Transverse colon (tissue), 4 donors: ENCODE results near the gene RPL29. TPM values are rescaled to one million over a fixed set of nuclear protein-coding genes. Genes with fewer than 3 reads are reported as not detected.

Source experiments
- DNase-seq: peaks from one replicate; pipeline ENCODE4 v3.0.0-alpha.2; 2019
- H3K27ac ChIP-seq, 4 donors: fragments of 200-600 bp; sonication (generic); 2 replicates each; pipeline ENCODE4 v1.5.1; 2016 to 2018; ENCODE audit warnings: inconsistent platforms in 4 of 4
- H3K27me3 ChIP-seq: fragments of 200-600 bp; sonication (generic); 2 replicates; pipeline ENCODE4 v1.5.1; 2017; ENCODE audit warnings: inconsistent platforms
- H3K36me3 ChIP-seq, 4 donors: fragments of 200-600 bp; sonication (generic); 2 replicates each; pipeline ENCODE4 v1.5.1; 2017 to 2019; ENCODE audit warnings: inconsistent platforms in 4 of 4
- H3K4me1 ChIP-seq, 4 donors: fragments of 200-600 bp; sonication (generic); 2 replicates each; pipeline ENCODE4 v1.5.1; 2017 to 2020; ENCODE audit warnings: inconsistent platforms in 4 of 4
- H3K4me3 ChIP-seq, 4 donors: fragments of 200-600 bp; sonication (generic); 1 replicate in 1 of 4; 2 replicates in 3 of 4; pipeline versions ENCODE4 v1.5.1 to v1.6.1; 2017 to 2019; ENCODE audit warnings: inconsistent platforms in 4 of 4
- H3K9me3 ChIP-seq, 2 donors: fragments of 200-600 bp; sonication (generic); 2 replicates each; pipeline ENCODE4 v1.5.1; 2017 to 2019; ENCODE audit warnings: inconsistent platforms in 2 of 2
- EP300 ChIP-seq: sonication (generic); formaldehyde crosslinking; IDR thresholded peaks from one replicate; pipeline ENCODE4 v1.6.1; 2017; ENCODE audit warnings: antibody characterized with exemption, low read depth
- POLR2A ChIP-seq: fragments of 450-650 bp; IDR thresholded peaks from one replicate; pipeline ENCODE4 v1.6.1; 2016; ENCODE audit warnings: antibody characterized with exemption, mild to moderate bottlenecking, moderate library complexity
- POLR2AphosphoS5 ChIP-seq, 3 donors: sonication (generic); formaldehyde crosslinking; IDR thresholded peaks; one replicate each; pipeline ENCODE4 v1.6.1; 2016; ENCODE audit warnings: antibody characterized with exemption in 3 of 3
- WGBS, 2 donors: methylation state at CpG; one replicate each; pipeline ENCODE4 v1.1.5; 2018; ENCODE audit warnings: low coverage in 1 of 2; 5-methylcytosine and 5-hydroxymethylcytosine counted together
- in situ Hi-C, 4 donors: fragments of 200-750 bp; cut with MboI; loops; one replicate each; pipeline versions ENCODE4 v1.15.0 to v1.15.1; 2017; ENCODE audit warnings: low sequenced_read_pairs in 3 of 4, low pct_ligation_motif_present in 1 of 4, low pct_unique_long_range_greater_than_20kb in 1 of 4
- intact Hi-C: fragments of 100-400 bp; cut with DNase I; formaldehyde crosslinking; loops from one replicate; pipeline ENCODE4 v1.15.1; 2023; ENCODE audit warnings: low total_unique reads
- total RNA-seq, 4 donors: library from RNA; depleted of rRNA; stranded (reverse); fragments of >200 nt; gene quantifications; one replicate each; pipeline ENCODE4 v1.1.0, GENCODE V29; 2016
- TF ChIP-seq, protein P1 (sequence below), 5 experiments: fragments of 200-600 bp in 3 of 5; fragments of 450-650 bp in 2 of 5; sonication (generic) in 3 of 5; IDR thresholded peaks; 1 replicate in 2 of 5; 2 replicates in 3 of 5; pipeline ENCODE4 v1.5.1; 2016 to 2017; ENCODE audit warnings: antibody characterized with exemption in 5 of 5, inconsistent platforms in 3 of 5, mild to moderate bottlenecking in 2 of 5, moderate library complexity in 1 of 5

The RPL29 gene
- total RNA-seq, 4 donors from 2014 or later: 366 to 1,281 (median 746) TPM

DNA sequence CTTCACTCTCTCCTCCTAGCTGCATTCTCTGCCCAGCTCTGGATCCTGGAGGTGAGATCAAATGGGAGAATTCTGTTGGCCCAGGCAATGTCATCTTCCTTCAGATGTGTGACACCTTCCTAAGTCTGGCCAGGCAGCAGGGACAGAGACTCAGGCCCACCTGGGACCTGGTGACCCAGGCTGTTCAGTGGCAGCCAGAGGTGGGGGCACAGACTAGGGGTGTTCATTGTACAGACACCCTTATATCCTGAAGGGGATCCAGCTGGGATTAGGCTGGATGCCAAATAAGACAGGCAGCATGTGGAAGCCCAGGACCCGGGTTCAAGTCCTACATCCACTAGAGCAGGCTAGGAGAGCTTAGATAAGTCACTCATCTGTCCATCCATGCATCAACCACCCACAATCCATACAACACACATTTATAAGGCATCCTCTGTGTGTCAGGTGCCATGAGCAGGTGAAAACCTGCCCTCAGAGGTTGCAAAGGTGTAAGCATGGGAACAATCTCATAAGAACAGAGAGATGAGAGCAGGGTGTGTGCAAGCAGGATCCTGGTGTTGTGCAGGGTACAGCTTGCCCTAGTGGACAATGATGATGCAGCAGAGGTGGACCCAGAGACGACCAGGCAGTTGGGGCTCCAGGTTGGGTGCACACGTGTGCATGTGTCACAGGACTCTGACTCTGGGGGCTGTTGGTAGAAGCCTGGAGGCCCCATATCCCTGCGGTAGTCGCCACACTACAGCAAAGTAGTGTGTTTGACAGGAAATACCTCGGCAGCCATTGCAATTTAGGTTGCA, 18.3 kb upstream of the RPL29 start:
- H3K36me3 ChIP-seq: no peaks in the 10 kb centered on the region
- H3K27me3 ChIP-seq: no peaks in the 10 kb centered on the region
- intact Hi-C loops (no loop called here), in situ Hi-C loops (loop anchor here in 2 of 4 donors (25.0 kb wide), 1 partner anchor 323 kb away; no protein-coding TSS in a partner anchor)
- H3K9me3 ChIP-seq: no peaks in the 10 kb centered on the region
- DNase-seq: no peak
- H3K4me1 ChIP-seq: no peaks in the 10 kb centered on the region
- H3K27ac ChIP-seq: no peak overlapping the region
- TF ChIP-seq, protein P1, sequence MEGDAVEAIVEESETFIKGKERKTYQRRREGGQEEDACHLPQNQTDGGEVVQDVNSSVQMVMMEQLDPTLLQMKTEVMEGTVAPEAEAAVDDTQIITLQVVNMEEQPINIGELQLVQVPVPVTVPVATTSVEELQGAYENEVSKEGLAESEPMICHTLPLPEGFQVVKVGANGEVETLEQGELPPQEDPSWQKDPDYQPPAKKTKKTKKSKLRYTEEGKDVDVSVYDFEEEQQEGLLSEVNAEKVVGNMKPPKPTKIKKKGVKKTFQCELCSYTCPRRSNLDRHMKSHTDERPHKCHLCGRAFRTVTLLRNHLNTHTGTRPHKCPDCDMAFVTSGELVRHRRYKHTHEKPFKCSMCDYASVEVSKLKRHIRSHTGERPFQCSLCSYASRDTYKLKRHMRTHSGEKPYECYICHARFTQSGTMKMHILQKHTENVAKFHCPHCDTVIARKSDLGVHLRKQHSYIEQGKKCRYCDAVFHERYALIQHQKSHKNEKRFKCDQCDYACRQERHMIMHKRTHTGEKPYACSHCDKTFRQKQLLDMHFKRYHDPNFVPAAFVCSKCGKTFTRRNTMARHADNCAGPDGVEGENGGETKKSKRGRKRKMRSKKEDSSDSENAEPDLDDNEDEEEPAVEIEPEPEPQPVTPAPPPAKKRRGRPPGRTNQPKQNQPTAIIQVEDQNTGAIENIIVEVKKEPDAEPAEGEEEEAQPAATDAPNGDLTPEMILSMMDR (IDR thresholded peaks at IDR 0.05): no peak
- TF ChIP-seq POLR2A (no peak), EP300 (no peak), POLR2AphosphoS5 (IDR thresholded peaks at IDR 0.05) (no peak)
- WGBS, 2 donors: 89% methylated on average over 6 of the region's 6 CpGs; no CpG with 5 or more reads in 1 of the 2 donors
- H3K4me3 ChIP-seq: no peak overlapping the region

DNA sequence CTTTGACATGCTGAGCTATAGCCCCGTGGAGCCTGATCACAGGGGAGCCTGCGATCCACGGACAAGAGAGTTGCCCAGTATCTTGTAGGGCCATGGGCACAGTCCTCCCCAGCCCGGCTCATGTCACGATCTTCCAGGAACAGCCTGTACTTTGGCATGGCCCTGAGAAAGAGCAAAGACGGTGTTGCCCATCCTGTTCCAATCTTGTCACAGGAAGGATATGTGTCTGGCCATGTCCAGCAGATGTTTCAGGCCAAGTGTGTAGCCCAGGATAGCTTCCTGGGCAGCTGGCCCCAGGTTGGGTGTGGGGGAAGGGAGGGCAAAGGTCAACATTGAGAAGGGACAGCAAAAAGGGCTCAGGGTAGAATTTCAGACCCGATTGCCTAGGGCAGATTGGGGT, 17.0 kb upstream of the RPL29 start:
- H3K36me3 ChIP-seq: no peaks in the 10 kb centered on the region
- DNase-seq: no peak
- H3K27me3 ChIP-seq: no peaks in the 10 kb centered on the region
- no peaks in the 10 kb centered on the region for H3K9me3 ChIP-seq
- no peak overlapping the region for H3K4me3 ChIP-seq
- in situ Hi-C loops: loop anchor here in 2 of 4 donors (25.0 kb wide), 1 partner anchor 325 kb away; no protein-coding TSS in a partner anchor
- no peak overlapping the region for H3K27ac ChIP-seq
- intact Hi-C loops: no loop called here
- WGBS, 2 donors: 65 to 79% methylated on average over 3 to 7 of the region's 7 CpGs
- TF ChIP-seq, protein P1 (IDR thresholded peaks at IDR 0.05): no peak
- TF ChIP-seq POLR2AphosphoS5 (IDR thresholded peaks at IDR 0.05) (no peak), POLR2A (no peak), EP300 (no peak)
- H3K4me1 ChIP-seq: no peaks in the 10 kb centered on the region

DNA sequence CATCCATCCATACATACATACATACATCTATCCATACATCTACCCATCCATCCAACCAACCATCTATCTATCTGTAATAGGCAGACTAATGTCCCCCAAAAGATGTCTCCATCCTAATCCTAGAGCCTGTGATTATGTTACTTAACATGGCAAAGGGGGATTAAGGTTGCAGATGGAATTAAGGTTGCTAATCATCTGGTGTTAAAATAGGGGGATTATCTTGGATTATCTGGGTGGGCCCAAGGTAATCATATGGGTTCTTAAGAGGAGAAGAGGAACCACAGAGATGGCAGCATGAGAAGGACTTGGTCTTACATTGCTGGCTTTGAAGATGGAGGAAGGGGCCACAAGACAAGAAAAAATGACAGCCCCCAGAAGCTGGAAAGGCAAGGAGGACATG, 14.7 kb upstream of the RPL29 start:
- no peak for DNase-seq
- Histone ChIP-seq H3K27me3 (no peaks in the 10 kb centered on the region), H3K9me3 (no peaks in the 10 kb centered on the region), H3K4me1 (peaks cover 0 to 6% (median 2%) of the 10 kb centered on the region in 4 donors), H3K36me3 (no peaks in the 10 kb centered on the region), H3K27ac (no peak overlapping the region), H3K4me3 (no peak overlapping the region)
- intact Hi-C loops (no loop called here), in situ Hi-C loops (loop anchor here in 2 of 4 donors (25.0 kb wide), 1 partner anchor 327 kb away; no protein-coding TSS in a partner anchor)
- TF ChIP-seq EP300: no peak
- TF ChIP-seq POLR2AphosphoS5 (IDR thresholded peaks at IDR 0.05): no peak
- TF ChIP-seq POLR2A: no peak
- TF ChIP-seq, protein P1 (IDR thresholded peaks at IDR 0.05): no peak

DNA sequence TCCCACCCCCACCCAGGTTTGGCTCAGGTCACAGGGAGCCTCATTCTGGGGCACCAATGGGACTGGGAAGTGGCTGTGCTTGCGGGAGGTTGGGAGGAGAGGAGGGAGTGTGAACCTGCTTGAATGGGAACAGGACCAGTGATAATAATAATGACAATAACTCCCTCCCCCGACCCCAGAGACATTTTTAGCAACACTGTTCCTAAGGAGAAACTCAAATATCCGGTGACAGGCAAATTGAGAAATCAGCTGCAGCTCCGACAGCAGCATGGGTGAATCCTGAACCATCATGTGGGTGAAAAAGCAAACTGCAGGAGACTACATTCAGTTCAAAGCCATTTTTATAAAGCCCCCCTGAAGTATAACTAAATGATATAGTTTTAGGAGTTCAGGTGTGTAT, 11.6 kb upstream of the RPL29 start:
- H3K36me3 ChIP-seq: no peaks in the 10 kb centered on the region
- intact Hi-C loops: loop anchor here (10.0 kb wide), 1 partner anchor 48 kb away; the partner anchor contains the start of gene DUSP7
- WGBS, 2 donors: 60 to 79% methylated on average over 2 to 4 of the region's 4 CpGs
- DNase-seq: no peak
- in situ Hi-C loops: loop anchor here in 3 of 4 donors (10.0 to 25.0 kb wide), 2 partner anchors 48 to 330 kb away; partner anchors contain the start of gene DUSP7 (in 1 of the 3)
- peaks cover 0 to 10% (median 3%) of the 10 kb centered on the region in 4 donors for H3K4me1 ChIP-seq
- H3K4me3 ChIP-seq: no peak overlapping the region
- no peak overlapping the region for H3K27ac ChIP-seq
- H3K9me3 ChIP-seq: no peaks in the 10 kb centered on the region
- no peak for TF ChIP-seq POLR2A
- TF ChIP-seq EP300: no peak
- TF ChIP-seq POLR2AphosphoS5 (IDR thresholded peaks at IDR 0.05): no peak
- TF ChIP-seq, protein P1 (IDR thresholded peaks at IDR 0.05): no peak
- H3K27me3 ChIP-seq: no peaks in the 10 kb centered on the region
